GM19395 (cell line): ENCODE data around the gene GPATCH2L.

ENCODE experiments used
- ATAC-seq: cut with Tn5 transposase; IDR thresholded peaks from one replicate; pipeline ENCODE4 v1.9.1; 2021; ENCODE audit warnings: mild to moderate bottlenecking, moderate library complexity; ENCODE audit not compliant: unreplicated experiment

The GPATCH2L gene

DNA sequence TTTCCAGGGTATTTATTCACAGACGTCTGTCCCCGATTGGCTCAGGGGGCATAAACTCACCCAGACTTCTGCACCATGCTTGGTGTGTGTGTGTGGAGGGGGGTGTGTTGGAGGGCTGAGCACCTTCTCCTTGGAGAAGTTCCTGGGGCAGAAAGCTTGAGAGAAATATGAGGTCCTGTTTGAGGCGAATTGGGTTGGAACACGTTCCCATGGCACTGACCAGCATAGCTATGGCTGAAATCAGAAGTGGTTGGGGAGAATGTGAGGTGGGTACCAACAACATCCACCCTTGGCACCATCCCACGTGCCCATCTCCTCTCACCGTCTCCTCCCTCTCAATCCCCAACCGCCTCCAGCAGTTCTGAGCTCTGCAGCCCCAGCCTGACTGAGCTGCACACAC, 16.0 kb upstream of the GPATCH2L start:
- ATAC-seq, result no peak

DNA sequence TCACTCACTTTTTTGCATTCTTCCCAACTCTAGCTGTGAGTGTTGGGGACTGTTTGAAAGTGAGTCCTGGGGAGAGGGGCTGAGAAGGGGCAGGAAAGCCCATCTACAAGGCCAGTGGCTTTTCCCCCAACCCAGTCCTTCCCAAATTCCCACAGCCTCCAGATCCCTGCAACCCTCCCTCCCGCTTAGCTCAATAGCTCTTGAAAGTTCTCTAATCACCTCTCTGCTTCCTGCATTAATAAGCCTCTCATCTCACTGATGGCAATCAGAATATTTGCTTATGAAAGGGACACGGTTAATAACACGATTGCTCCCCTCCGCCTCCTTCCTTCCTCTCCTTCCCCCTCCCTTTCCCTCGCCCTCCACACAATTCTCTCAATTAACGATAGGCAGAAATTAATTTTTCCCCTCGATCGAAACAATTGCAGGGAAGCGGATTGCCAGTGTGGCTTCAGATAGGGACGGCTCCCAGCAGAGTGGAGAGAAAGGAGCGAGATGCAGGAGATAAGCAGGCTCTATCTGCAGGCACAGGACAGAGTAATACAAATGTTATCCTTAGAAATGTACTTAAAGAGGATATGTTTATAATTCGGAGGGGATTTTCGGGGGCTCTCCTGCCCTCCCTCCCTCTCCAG, 15.1 kb upstream of the GPATCH2L start:
- ATAC-seq, result no peak

DNA sequence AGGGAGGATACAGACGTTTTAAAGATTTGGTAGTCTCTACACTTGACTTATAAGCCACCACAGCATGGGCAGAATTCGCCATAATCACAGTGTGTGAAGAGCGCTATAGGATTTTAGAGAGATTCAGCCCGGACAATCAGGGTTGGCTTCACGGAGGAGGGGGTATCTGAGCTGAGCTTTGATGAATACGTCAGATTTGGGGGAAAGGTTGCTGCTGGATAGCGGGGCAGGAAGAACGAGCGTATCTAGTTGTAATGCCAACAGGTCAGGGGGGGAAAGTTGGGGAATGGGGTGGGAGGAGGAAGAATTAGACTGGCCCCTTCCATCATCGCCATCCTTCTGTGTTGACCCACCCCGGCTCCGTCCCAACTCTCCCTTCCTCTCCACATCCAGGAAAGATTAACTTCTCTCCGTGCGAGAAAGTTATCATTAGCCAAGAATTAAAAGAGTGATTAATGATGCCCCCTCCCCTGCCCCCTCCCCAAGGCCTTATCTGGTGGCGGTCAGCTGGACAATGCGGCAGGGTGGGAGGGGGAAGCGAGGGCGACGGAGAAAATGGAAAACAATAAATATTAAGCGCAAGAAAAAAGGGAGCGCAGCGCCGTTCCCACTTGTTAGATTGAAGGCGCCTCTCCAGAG, 13.5 kb upstream of the GPATCH2L start:
- ATAC-seq, result no peak

DNA sequence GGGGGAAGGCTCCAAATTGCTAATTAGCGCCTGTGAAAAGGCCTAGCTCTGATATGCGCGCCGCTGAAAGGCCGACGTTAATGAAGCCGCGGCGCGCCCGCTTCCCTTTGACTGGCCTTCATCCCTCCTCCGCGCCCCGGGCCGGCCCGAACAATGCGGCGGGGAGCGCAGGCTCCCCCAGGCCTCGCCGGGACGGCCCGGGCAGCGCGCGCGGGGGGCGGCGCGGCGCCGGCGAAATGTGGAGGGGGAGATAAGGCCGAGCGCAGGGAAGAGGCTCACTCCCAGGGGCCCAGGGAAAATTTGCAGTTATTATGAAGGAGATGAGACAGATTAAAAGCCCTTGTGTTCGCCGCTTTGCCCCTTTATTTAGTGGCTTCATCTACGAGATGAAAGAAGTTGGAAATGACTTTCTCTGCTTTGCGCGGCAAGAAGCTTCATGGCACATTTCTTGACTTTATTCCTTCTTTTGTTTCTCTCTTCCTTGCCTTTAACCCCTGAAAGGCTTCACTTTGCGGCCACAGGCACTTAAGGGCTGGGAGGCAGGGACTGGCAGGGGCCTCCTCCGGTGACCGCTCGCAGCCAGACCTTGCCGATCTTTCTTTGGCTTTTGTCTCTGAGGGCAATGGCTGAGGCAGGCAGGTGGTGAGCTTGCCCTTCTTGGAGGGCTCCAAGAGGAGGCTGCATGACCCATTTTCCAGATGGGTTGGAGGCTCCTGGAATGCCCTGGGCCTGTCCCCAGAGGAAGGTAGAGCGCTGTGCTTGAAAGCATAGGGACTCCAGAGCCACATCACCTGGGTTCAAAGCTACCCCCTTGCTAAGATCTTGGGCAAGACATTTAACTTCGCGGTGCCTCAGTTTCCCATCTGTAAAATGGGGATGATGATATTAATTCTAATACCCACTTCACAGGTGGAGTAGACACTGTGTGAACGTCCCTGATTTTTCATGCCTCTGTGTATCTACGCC, 12.7 kb upstream of the GPATCH2L start:
- ATAC-seq, result no peak

DNA sequence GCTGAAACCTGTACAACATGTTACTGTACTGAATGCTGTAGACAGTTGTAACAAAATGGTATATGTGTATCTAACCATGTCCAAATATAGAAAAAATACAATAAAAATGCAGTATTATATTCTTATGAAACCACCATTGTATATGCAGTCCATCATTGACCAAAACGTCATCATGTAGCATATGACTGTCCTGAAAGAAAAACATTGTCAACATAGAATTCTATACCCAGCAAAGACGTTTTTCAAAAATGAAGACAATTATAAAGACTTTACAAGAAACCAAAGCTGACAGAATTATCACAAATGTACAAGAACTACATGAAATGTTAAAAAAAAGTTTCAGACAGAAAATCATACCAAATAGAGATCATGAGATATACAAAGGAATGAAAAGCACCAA, 8.1 kb upstream of the GPATCH2L start:
- ATAC-seq, result no peak

DNA sequence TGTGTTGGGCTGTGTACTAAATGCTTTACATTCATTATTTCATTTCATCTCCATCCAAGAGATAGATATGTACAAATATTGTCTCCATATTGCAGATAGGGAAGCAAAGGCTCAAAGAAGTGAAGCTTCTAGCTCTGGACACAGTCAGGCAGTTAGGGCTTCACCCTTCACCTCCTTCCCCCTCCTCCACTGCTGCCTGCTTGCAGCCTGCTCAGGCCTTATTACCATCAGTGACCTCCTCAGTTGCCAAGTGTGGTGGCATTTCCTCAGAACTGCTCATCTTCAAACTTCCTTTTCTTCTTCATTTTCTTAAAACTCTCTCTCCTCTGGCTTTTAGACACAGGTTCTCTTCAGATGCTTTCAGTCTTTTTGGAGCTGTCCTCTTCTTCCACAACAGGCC, 4.7 kb upstream of the GPATCH2L start:
- no peak for ATAC-seq

DNA sequence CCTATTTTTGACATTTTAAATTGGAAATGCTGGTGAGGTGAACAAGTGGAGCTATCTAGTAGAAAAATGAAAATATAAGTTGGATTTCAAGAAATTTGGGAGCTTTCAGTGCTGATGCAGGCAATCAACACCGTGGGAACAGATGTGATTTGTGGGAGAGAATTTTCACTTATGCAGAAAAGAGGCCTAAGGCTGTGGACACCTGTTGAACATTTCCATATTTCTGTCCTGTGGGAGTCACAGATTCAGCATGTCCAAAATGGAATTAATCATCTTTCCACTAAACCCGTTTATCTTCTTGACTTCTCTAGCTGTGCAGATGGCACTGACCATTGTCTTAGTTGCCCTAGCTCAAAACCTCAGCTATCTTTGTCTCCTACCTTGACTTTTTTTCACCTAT, 2.5 kb upstream of the GPATCH2L start:
- ATAC-seq, result no peak

DNA sequence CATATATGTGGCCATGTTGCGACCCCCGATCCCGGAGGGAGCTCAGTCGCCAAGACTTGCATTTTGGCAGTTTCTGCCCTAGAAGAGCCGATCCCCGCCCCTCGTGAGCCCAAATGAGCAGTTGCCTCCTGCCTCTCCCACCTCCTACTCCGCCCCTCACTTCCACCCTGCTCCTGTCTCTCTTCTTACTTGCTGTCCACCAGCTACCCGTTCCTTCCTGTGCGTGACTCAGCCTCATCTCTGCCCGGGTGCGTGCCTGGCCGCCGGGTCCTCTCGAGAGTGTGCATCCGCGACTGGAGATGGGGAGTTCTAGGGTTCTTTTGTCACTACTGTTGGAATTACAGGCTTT, 585 bp downstream of the GPATCH2L start:
- peak; percentile 76 for ATAC-seq

DNA sequence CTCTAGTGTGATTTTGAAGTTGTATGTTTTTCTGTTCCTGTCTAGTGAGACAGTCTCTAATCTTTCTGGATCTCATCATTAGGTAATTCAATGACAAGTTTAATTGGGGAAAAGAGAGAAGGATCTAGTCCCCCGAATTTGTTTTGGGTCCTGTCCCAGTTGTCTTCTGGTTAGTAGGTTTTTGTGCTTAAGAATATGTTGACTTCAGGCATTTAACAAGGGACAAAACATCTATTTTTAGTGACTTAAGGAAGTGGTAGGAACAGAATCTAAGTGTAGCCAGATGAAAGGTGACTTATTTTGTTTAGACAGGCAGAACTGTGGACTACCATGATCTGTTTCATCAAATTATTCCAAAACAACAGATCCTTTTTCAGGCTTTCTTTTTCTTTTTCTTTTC, 2.2 kb downstream of the GPATCH2L start:
- no peak for ATAC-seq

DNA sequence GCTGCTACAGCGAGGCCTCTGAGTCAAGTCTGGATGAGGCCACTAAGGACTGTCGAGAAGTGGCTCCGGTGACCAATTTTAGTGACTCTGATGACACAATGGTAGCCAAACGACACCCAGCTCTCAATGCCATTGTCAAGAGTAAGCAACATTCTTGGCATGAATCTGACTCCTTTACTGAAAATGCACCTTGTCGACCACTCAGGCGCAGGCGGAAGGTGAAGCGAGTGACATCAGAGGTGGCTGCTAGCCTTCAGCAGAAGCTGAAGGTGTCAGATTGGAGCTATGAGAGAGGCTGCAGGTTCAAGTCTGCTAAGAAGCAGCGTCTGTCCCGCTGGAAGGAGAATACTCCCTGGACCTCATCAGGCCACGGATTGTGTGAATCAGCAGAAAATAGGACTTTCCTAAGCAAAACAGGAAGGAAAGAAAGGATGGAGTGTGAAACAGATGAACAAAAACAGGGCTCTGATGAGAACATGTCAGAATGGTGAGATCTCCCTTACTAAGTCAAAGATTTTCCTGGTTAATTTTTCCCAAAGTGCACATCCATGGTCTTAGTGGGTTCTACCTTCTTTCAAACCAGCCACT, 2.9 kb downstream of the GPATCH2L start:
- no peak for ATAC-seq

DNA sequence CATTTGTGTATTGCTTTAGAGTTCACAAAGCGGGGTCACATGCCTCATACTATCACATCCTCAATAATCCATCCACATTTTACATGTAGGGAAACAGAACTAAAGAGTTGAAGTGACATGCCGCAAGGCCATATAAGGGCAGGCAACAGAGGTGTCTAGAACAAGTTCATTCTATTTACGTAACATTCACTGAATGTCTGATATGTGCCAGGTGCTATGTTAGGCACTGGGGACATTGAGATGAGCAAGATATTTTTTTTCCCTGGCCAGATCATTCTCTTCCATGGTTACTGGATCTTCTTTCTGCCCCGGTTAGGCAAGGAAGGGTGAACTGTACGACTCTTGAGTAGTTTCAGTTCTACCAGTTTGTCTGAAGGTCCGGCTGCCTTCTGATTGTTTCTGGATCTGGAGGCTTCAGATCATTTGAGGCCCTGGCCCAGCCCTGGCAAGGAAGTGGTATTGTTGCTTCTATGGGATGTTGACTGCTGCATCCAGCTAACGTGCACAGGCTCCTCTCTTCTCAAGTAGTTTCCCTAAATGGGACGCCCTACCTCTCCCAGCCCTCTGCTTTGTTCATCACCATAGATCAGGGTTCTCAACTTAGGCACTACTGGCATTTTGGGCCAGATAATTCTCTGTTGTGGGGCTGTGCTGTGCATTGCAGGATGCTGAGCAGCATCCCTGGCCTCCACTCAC, 12.1 kb downstream of the GPATCH2L start:
- no peak for ATAC-seq

DNA sequence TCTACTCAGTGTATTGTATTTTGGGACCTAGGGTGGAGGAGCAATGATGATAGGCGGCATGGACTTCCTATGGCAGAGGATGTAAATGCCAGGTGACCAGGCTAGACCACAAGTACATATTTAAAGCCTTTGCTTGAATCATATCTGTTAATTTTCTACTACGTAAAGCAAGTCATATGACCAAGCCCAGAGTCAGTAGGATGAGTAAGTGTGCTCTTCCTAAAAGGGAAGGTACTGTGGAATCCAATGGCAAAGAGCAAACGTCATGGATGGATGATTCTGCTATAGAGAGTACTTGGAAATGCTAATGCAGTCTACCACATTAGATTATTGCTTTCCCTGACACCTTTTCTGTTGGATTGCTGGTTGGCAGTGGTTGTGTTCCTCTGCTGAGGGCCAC, 16.8 kb downstream of the GPATCH2L start:
- no peak for ATAC-seq

DNA sequence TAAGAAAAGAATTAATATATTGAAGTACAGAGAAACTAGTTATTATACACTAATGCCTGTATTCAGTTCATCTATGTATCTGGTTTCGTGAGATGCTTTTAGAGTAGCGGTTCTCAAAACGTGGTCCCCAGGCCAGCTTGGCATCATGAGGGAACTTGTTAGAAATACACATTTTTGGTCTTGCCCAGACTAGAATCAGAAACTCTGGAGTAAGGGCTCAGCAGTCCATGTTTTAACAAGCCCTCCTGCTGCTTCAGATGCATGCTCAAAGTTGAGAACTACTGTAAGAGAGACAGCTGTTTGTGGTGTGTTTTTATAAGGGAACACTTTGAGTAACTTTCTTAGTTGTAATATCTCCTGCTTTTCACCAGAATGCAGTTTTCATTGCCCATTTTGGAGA, 18.1 kb downstream of the GPATCH2L start:
- no peak for ATAC-seq

DNA sequence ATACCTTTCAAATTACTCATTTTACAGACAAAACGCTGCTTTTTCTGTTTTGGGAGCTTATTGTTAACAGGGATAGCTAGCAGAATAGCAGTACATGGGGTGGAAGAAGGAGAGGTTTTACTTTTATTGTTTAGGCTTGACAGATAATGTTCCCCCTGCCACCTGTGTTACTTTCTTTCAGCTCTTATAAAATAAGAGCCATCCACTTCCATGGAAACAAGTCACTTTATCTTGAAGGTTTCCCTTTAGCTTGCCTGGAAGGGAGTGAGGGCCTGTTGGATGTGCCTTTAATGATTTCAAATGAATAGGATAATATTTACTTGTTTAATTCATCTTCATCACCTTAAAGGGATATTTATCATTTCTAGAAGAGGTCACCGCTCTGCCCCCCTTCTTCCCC, 23.3 kb downstream of the GPATCH2L start:
- no peak for ATAC-seq

DNA sequence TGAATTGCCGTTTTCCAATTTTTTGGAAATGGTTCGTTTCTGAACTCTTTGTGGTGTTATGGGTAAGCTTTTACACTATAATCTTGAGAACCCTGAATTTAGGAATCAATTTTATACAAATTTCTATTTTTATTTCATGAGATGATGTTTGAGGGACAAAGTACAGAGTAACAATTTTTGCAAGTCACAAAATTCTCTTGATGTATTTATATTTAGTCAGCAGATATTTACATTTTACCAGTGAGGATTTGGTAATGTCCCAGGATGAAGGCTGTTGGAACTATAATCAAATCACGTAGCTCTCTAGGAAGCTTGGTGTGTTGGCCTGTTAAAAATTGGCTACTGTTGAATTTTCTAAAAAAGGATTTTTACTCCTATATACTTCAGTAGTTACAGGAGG, 24.2 kb downstream of the GPATCH2L start:
- ATAC-seq, result no peak

DNA sequence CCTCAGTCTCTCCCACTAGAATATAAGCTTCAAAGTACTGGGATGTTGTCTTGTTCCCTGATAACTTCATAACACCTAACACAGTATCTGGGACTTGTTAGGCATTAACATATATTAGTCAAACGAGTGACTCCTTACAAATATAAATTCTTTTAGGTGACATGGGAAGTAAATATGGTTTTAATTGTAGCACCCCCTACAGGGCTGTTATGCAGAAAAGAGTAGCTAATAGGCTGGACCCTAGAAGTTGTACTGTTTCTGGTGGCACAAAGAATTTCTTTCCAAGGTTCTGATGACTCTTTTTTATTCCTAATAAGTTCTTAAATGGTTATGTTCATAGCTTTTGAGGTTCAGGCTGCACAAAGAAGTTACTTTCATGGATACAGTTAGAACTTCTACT, 29.8 kb downstream of the GPATCH2L start:
- ATAC-seq, result no peak

DNA sequence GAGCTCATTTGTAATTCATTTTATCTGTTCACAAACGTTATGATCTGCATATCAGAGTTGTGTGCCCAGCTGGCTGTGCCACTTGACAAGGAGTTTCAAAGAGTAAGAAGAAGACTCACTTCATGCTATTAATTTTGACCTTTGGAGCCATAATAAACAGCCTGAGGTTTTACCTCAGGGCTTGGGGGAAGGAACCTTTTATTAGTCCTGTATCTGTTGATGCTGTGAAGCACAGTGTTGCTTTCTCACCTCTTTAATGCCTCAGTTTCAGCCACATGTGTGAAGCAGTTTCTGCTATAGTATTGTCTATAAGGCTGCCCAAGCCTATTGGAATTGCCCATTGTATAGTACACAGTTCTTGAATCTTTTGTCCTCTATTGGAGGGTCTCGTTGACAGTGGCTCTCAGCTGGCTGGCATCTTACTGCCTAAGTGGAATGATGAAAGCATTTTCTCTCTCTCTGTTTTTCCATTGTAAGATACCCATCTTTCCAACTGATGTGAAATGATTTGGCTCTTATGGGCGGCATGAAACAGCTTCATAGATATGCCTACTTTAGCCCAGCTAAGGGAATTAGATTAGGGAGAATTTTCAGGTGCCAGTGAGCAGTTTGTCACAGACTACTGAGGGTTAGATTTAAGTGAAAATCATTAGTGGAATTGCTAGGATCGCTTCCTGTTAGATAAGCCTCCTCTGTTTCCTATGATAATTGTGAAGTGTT, 34.7 kb downstream of the GPATCH2L start:
- no peak for ATAC-seq

DNA sequence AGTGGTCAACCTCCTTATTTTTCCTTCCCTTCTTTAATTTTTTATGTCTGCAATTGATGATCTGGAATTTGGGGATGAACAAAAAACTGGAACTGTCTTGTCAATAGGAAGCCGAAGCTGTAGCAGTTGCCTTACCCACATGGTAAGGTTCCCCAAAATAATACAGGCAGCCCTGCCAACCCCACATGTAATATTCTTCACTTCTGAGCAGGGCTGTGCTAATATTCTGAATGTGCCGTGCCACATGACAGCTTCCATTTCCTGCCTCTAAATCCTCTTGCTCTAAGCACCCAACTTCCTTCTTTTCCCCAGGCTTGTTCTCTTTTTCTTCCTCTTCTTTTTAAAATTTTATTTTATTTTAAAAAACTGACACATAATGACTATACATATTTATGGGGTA, 39.6 kb downstream of the GPATCH2L start:
- no peak for ATAC-seq

DNA sequence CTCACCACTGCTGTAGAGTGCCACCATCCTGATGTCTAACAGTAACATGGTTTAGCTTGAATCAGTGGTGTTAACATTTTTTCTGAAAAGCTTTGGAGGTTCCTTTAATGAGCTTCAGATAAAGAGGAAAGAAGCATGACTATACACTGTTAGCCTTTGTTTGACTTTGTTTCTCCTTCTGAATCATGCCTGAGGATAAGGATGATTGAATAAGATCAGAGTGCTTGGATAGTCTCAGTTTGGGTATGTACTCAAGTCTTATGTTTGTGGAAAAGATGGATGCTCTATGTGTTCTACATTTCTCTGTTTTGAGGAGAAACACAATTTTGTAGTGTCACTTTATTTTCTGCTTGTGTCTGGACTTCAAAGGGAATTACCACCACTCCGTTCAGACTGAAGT, 42.0 kb downstream of the GPATCH2L start:
- no peak for ATAC-seq

DNA sequence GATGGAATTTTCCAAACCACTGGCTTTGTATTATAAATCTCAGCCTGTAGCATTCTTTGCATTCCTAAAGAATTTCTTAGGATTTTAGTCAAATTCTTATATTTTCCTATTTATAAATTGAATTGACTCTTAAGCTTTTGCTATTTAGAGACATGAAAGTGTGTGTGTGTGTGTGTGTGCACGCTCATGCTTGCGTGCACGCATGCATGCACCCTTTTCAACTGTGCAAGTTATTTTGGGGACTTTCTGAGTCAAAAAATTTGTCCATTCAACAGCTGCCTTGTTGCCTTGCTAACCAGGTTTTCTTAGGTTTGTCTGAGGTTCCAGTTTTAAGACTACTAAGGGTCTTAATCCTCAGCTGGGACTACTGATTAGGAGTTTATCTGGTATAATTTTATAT, 42.6 kb downstream of the GPATCH2L start:
- no peak for ATAC-seq
